ENCODE results near the gene ANGPT4.

GRCh38 chr20:957544-957943 lies 41.4 kb upstream of the ANGPT4 start:
- no peak for TF ChIP-seq POLR2A (IDR thresholded peaks at IDR 0.05; ENCODE audit: low read depth, low read length)
- TF ChIP-seq TAF1 (IDR thresholded peaks at IDR 0.05; ENCODE audit: low read depth, low read length) = no peak
